HCT116 (cell line): ENCODE results near the gene IL36A. TPM values are rescaled to one million over a fixed set of nuclear protein-coding genes. Genes with fewer than 3 reads are reported as not detected.

Source experiments
- ATAC-seq: fragments of 200-7000 bp; cut with Tn5 transposase; 2 replicates; pipeline ENCODE4 v1.9.1; 2020; ENCODE audit warnings: mild to moderate bottlenecking, moderate library complexity
- BruUV-seq: library from RNA; stranded (reverse); fragments of 400-500 nt; replicated peaks from 2 replicates; lab custom pipeline; 2021; lab: Mats Ljungman, UMichigan
- CTCF ChIA-PET: fragments of 300-600 bp; sonication (Branson Sonifier 250); formaldehyde crosslinking; loops from one replicate; lab custom pipeline; 2021; ENCODE audit warnings: antibody characterized with exemption; lab: Charles Lee
- POLR2A ChIA-PET: fragments of 300-600, 350-600 bp; sonication (Branson Sonifier 250); formaldehyde crosslinking; loops from one replicate; lab custom pipeline; 2021; ENCODE audit warnings: antibody characterized with exemption; lab: Charles Lee
- RAD21 ChIA-PET, 2 experiments: fragments of 300-600 bp; sonication (Branson Sonifier 250); formaldehyde crosslinking; loops; one replicate each; lab custom pipeline; 2023; ENCODE audit warnings: low total read pairs in 2 of 2; ENCODE audit not compliant: uncharacterized antibody in 2 of 2, unreplicated experiment in 2 of 2, low non-redundant PET in 1 of 2; lab: Charles Lee
- DNase-seq: peaks from one replicate; pipeline ENCODE4 v3.0.0-alpha.2; 2010; ENCODE audit warnings: low read depth, low spot score
- H2AFZ ChIP-seq: fragments of 200-600 bp; shearing (Covaris generic), sonication (generic); 2 replicates; pipeline ENCODE4 v1.6.1; 2017; ENCODE audit warnings: low read depth, mixed run types, mixed read lengths, antibody characterized with exemption, low read length; ENCODE audit not compliant: poor library complexity, severe bottlenecking
- H3K27ac ChIP-seq: 2 replicates; pipeline ENCODE4 v1.5.1; 2012; ENCODE audit warnings: low read depth, low read length
- H3K27me3 ChIP-seq: fragments of 200-600 bp; sonication (generic); 2 replicates; pipeline ENCODE4 v1.6.1; 2016; ENCODE audit warnings: mixed run types, low read length, mixed read lengths; ENCODE audit not compliant: insufficient read depth
- H3K36me3 ChIP-seq, 2 experiments: fragments of 200-500 bp in 1 of 2; fragments of 200-600 bp in 1 of 2; sonication (Bioruptor generic) in 1 of 2; sonication (generic) in 1 of 2; 2 replicates each; pipeline versions ENCODE4 v1.5.1 to v1.6.1; 2014 to 2016; ENCODE audit warnings: low read length in 2 of 2, inconsistent platforms in 1 of 2, mixed read lengths in 1 of 2, mixed run types in 1 of 2; ENCODE audit not compliant: insufficient read depth in 2 of 2, control insufficient read depth in 1 of 2
- H3K4me1 ChIP-seq, 2 experiments: fragments of 200-600 bp in 1 of 2; sonication (generic) in 1 of 2; 2 replicates each; pipeline versions ENCODE4 v1.5.1 to v1.6.1; 2012 to 2017; ENCODE audit warnings: low read length in 2 of 2, inconsistent platforms in 1 of 2, mild to moderate bottlenecking in 1 of 2, mixed read lengths in 1 of 2, mixed run types in 1 of 2, moderate library complexity in 1 of 2; ENCODE audit not compliant: insufficient read depth in 2 of 2, control insufficient read depth in 1 of 2
- H3K4me2 ChIP-seq: fragments of 200-600 bp; sonication (generic); 2 replicates; pipeline ENCODE4 v1.6.1; 2017; ENCODE audit warnings: mixed run types, low read length, mixed read lengths
- H3K4me3 ChIP-seq, 2 experiments: fragments of 200-600 bp in 1 of 2; sonication (generic) in 1 of 2; replicated peaks in 1 of 2; 2 replicates each; pipeline ENCODE4 v1.5.1; 2011 to 2016; ENCODE audit warnings: low read length in 2 of 2, control low read depth in 1 of 2, low read depth in 1 of 2, mild to moderate bottlenecking in 1 of 2, mixed read lengths in 1 of 2, mixed run types in 1 of 2
- H3K79me2 ChIP-seq: fragments of 200-600 bp; sonication (generic); 2 replicates; pipeline ENCODE4 v1.6.1; 2017; ENCODE audit warnings: mild to moderate bottlenecking, mixed run types, low read length, moderate library complexity, mixed read lengths; ENCODE audit not compliant: insufficient read depth
- H3K9ac ChIP-seq: fragments of 200-600 bp; sonication (generic); 2 replicates; pipeline ENCODE4 v1.6.1; 2016; ENCODE audit warnings: low read length, mixed read lengths
- H3K9me2 ChIP-seq: fragments of 200-600 bp; sonication (generic), shearing (Covaris generic); 2 replicates; pipeline ENCODE4 v1.6.1; 2017; ENCODE audit warnings: mixed run types, mild to moderate bottlenecking, moderate library complexity; ENCODE audit not compliant: insufficient read depth
- H3K9me3 ChIP-seq, 2 experiments: fragments of 200-500 bp in 1 of 2; fragments of 200-600 bp in 1 of 2; sonication (Bioruptor generic) in 1 of 2; sonication (generic) in 1 of 2; 2 replicates each; pipeline ENCODE4 v1.6.1; 2014 to 2017; ENCODE audit warnings: low read length in 2 of 2, mixed read lengths in 2 of 2, inconsistent platforms in 1 of 2, low read depth in 1 of 2, mild to moderate bottlenecking in 1 of 2, mixed run types in 1 of 2, moderate library complexity in 1 of 2; ENCODE audit not compliant: control insufficient read depth in 1 of 2, insufficient read depth in 1 of 2
- H4K20me1 ChIP-seq: fragments of 200-600 bp; sonication (generic), shearing (Covaris generic); 2 replicates; pipeline ENCODE4 v1.6.1; 2017; ENCODE audit warnings: mixed run types, mild to moderate bottlenecking, moderate library complexity; ENCODE audit not compliant: insufficient read depth
- CBX3 ChIP-seq: IDR thresholded peaks from 2 replicates; pipeline ENCODE4 v1.6.1; 2012; ENCODE audit warnings: low read depth
- CEBPB ChIP-seq: IDR thresholded peaks from 2 replicates; pipeline ENCODE4 v1.6.1; 2012; ENCODE audit warnings: low read depth
- EGR1 ChIP-seq: IDR thresholded peaks from 2 replicates; pipeline ENCODE4 v1.6.1; 2012; ENCODE audit warnings: low read depth
- ELF1 ChIP-seq: IDR thresholded peaks from 2 replicates; pipeline ENCODE4 v1.6.1; 2012; ENCODE audit warnings: low read depth, borderline replicate concordance
- EZH2phosphoT487 ChIP-seq: fragments of 200-600 bp; IDR thresholded peaks from 2 replicates; pipeline ENCODE4 v1.6.1; 2018; ENCODE audit warnings: antibody characterized with exemption, borderline replicate concordance
- JUND ChIP-seq: IDR thresholded peaks from 2 replicates; pipeline ENCODE4 v1.6.1; 2012
- POLR2A ChIP-seq: IDR thresholded peaks from 2 replicates; pipeline ENCODE4 v1.7.0; 2011; ENCODE audit warnings: borderline replicate concordance; ENCODE audit not compliant: insufficient read depth, insufficient read length; ENCODE audit errors: extremely low read depth
- SIN3A ChIP-seq: IDR thresholded peaks from 2 replicates; pipeline ENCODE4 v1.6.1; 2012; ENCODE audit warnings: low read depth
- TCF7L2 ChIP-seq: IDR thresholded peaks from 2 replicates; pipeline ENCODE4 v1.7.0; 2011; ENCODE audit warnings: borderline replicate concordance, inconsistent platforms; ENCODE audit not compliant: insufficient read depth, insufficient read length; ENCODE audit errors: extremely low read depth
- YY1 ChIP-seq: IDR thresholded peaks from 2 replicates; pipeline ENCODE4 v1.6.1; 2011; ENCODE audit warnings: low read length, low read depth, moderate library complexity, mild to moderate bottlenecking; ENCODE audit not compliant: insufficient replicate concordance; ENCODE audit errors: extremely low read depth
- ZBTB33 ChIP-seq: IDR thresholded peaks from 2 replicates; pipeline ENCODE4 v1.6.1; 2011; ENCODE audit warnings: mild to moderate bottlenecking, low read length, moderate library complexity; ENCODE audit not compliant: insufficient replicate concordance; ENCODE audit errors: extremely low read depth
- intact Hi-C: fragments of 100-400 bp; cut with micrococcal nuclease; formaldehyde crosslinking; loops from 2 replicates; pipeline ENCODE4 v1.10.0; 2022
- total RNA-seq: library from RNA; stranded (reverse); gene quantifications from one replicate; pipeline ENCODE4 v1.2.1, GENCODE V29; 2021; ENCODE audit not compliant: unreplicated experiment
- TF ChIP-seq, protein P1 (sequence below): IDR thresholded peaks from 2 replicates; pipeline ENCODE4 v1.6.1; 2012
- TF ChIP-seq, protein P2 (sequence below), 3 experiments: fragments of 200-600 bp in 1 of 3; sonication (generic) in 1 of 3; IDR thresholded peaks in 2 of 3; conservative IDR thresholded peaks in 1 of 3; 2 replicates each; pipeline ENCODE4 v1.5.1; 2012 to 2017; ENCODE audit warnings: low read depth in 2 of 3, low read length in 2 of 3, antibody characterized with exemption in 1 of 3, borderline replicate concordance in 1 of 3, control low read depth in 1 of 3, mild to moderate bottlenecking in 1 of 3, mixed read lengths in 1 of 3, mixed run types in 1 of 3, moderate library complexity in 1 of 3; ENCODE audit not compliant: insufficient read depth in 1 of 3

Gene IL36A
- total RNA-seq, 1 experiment from 2014 or later, result not detected

DNA sequence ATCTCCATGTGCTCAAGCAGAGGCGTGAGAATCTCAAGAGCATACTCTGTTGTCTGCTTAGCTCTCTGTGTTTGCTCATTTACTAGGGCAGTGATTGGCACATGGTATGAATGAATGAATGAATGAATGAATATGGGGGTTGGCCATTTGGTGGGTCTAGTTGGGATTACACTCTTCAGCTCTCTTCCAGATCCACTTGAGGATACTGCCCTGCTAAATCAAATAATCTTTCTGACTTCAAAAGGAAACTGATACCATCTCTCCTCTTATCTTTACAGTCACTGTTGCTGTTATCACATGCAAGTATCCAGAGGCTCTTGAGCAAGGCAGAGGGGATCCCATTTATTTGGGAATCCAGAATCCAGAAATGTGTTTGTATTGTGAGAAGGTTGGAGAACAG lies 25.5 kb upstream of the IL36A start:
- Histone ChIP-seq H3K27me3 (peaks cover 16% of the 10 kb centered on the region), H3K4me3 (no peak overlapping the region), H3K36me3 (no peaks in the 10 kb centered on the region), H3K9ac (no peak overlapping the region), H3K4me2 (no peak overlapping the region), H3K79me2 (no peaks in the 10 kb centered on the region), H2AFZ (no peak overlapping the region), H3K27ac (no peak overlapping the region), H4K20me1 (no peaks in the 10 kb centered on the region), H3K9me2 (no peaks in the 10 kb centered on the region), H3K9me3 (no peaks in the 10 kb centered on the region), H3K4me1 (no peaks in the 10 kb centered on the region)
- ATAC-seq, result no peak
- ChIA-PET POLR2A (no interaction called here), RAD21 (no interaction called here), CTCF (no interaction called here)
- TF ChIP-seq CEBPB (no peak), JUND (no peak), YY1 (no peak), POLR2A (no peak), EZH2phosphoT487 (no peak)
- intact Hi-C loops, result no loop called here
- BruUV-seq, result no TSS peak
- no peak for DNase-seq

GRCh38 chr2:112980537-112980936 lies 24.7 kb upstream of the IL36A start:
- Histone ChIP-seq H3K4me2 (no peak overlapping the region), H3K27ac (no peak overlapping the region), H3K36me3 (no peaks in the 10 kb centered on the region), H4K20me1 (no peaks in the 10 kb centered on the region), H3K9me2 (no peaks in the 10 kb centered on the region), H3K9me3 (no peaks in the 10 kb centered on the region), H3K79me2 (no peaks in the 10 kb centered on the region), H3K4me1 (no peaks in the 10 kb centered on the region), H2AFZ (no peak overlapping the region), H3K4me3 (no peak overlapping the region), H3K9ac (no peak overlapping the region), H3K27me3 (peaks cover 16% of the 10 kb centered on the region)
- POLR2A ChIA-PET, result no interaction called here
- BruUV-seq, result no TSS peak
- ATAC-seq (no peak), DNase-seq (no peak)
- RAD21 ChIA-PET, result no interaction called here
- TF ChIP-seq EGR1 (no peak), SIN3A (no peak), YY1 (no peak), TCF7L2 (no peak), ELF1 (no peak), JUND (no peak), CBX3 (no peak), ZBTB33 (no peak), EZH2phosphoT487 (no peak)
- TF ChIP-seq, protein P1, sequence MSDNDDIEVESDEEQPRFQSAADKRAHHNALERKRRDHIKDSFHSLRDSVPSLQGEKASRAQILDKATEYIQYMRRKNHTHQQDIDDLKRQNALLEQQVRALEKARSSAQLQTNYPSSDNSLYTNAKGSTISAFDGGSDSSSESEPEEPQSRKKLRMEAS, result no peak
- TF ChIP-seq, protein P2, sequence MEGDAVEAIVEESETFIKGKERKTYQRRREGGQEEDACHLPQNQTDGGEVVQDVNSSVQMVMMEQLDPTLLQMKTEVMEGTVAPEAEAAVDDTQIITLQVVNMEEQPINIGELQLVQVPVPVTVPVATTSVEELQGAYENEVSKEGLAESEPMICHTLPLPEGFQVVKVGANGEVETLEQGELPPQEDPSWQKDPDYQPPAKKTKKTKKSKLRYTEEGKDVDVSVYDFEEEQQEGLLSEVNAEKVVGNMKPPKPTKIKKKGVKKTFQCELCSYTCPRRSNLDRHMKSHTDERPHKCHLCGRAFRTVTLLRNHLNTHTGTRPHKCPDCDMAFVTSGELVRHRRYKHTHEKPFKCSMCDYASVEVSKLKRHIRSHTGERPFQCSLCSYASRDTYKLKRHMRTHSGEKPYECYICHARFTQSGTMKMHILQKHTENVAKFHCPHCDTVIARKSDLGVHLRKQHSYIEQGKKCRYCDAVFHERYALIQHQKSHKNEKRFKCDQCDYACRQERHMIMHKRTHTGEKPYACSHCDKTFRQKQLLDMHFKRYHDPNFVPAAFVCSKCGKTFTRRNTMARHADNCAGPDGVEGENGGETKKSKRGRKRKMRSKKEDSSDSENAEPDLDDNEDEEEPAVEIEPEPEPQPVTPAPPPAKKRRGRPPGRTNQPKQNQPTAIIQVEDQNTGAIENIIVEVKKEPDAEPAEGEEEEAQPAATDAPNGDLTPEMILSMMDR (IDR thresholded peaks at IDR 0.05 in 2 of 3, conservative IDR thresholded peaks at IDR 0.05 in 1 of 3; ENCODE audit: borderline replicate concordance in 1 of 3, insufficient read depth in 1 of 3, low read depth in 2 of 3, low read length in 2 of 3), result no peak
- CTCF ChIA-PET, result no interaction called here
- intact Hi-C loops, result no loop called here
